HT-29 (cell line): ENCODE measurements around the gene MANBA. TPM values are rescaled to one million over a fixed set of nuclear protein-coding genes. Genes with fewer than 3 reads are reported as not detected.

Experiments
- DNase-seq: peaks from one replicate; pipeline ENCODE4 v3.0.0-alpha.2; 2015; ENCODE audit warnings: low spot score
- total RNA-seq: library from RNA; depleted of rRNA; stranded (reverse); fragments of >200 nt; shearing (Covaris generic); gene quantifications from 2 replicates; pipeline ENCODE4 v1.2.3, GENCODE V29; 2014; rRNA removed

The MANBA gene
- 18.9 and 23.2 TPM in 2 replicates for total RNA-seq

DNA sequence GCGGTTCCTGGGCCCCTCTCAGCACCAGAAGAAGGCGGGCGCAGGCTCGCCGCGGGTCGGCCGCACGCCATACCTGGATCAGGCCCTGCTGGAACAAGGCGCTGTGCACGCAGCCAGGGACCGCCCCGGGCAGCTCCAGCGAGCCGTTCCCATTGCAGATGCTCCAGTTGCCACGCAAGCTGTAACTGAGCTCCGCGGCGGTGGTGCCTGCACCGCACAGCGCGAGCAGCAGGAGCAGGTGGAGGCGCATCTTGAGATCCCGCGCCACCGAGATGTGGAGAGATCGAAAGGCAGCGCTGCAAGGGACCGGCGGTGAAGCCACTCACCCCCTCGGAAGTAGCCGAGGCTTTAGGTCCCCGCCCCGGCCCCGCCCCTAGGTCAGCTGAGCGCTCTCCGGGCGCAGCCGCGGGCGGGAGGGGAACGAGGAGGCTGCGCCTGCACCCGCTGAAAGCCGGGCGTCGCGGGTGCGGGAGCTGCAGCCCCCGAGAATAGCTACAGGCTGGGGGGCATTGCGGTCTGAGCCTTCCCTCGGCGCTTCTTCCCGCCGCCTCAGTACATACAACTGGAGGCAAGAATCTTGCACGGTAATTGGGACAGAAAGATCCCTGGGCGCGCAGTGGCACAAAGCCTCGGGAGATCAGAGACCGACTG, at the start of gene MANBA:
TSS of gene MANBA (minus strand) at position 324 of the 651 bp plus-strand sequence. CDS start at position 250, 74 bp downstream.
- DNase-seq, result peak; percentile 83

DNA sequence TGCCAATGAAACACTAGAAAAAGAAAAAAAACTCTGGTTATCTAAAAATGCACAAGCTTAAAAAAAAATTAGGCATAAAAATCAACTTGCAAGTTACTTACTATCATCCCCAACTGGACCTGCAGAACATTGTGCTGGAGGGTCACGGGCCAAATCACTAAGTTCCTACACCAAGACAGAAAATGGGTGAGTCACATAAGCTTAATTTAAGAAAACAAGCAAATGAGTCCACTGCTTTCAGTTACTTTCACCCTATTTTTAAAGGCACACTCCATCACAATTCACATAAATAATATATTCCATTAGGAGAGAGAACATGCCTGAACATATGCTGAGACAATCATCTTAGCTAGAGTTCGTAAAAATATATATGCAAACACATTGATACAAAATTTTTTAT, 48.9 kb upstream of the MANBA start:
- DNase-seq, result no peak

DNA sequence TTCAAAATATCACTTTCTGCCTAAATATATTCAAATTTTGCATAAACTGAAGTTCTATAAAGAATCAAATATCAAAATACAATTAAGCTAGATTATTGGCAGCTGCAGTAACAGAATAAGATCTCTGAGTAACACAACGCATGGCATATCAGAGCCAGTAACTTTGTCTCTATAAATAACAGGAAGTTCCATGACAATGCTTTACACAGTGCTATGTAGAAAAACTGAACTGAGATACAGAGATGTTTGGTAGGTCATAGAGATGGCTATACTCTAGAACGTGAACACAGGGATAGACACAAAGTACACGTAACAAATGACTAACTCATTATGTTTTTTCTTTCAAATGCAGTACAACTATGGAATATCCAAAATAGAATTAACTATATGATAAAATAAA, 48.4 kb upstream of the MANBA start:
- no peak for DNase-seq

DNA sequence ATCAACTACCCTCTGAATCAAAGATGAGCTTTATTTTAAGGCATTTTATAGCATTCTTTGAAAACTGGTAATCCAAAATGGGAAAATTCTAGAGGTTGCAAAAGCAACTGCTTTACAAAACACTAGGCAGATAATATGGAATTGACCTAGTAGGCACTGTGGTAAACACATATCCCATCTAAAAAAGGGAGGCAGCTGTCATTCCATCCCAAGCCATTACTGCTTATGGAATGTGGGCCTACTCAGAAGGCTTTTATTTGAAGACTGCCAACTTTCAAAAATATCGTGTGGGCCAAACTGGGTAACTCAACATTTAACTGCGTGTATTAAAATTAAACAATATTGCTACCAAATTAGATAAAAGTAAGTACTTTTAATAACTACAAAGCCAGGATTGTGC, 47.2 kb upstream of the MANBA start:
- no peak for DNase-seq

DNA sequence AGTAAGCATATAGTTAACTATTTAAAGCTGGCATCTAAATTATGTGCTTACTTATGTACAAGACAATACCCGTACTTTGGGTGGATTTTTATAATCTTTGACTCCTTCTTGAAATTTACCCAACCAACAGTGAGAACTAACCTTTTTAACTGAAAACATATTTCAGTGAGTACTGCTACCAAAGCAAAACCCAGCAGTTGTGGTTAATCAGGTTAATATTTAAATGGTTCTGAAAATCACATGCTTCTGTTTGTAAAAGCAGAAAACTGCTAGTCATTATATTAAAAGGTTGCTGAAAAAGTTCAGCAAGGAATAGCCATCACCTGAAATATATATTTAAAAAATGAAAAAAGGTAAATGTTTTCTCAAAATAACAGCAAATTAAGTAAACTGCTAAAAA, 46.6 kb upstream of the MANBA start:
- DNase-seq, result no peak

DNA sequence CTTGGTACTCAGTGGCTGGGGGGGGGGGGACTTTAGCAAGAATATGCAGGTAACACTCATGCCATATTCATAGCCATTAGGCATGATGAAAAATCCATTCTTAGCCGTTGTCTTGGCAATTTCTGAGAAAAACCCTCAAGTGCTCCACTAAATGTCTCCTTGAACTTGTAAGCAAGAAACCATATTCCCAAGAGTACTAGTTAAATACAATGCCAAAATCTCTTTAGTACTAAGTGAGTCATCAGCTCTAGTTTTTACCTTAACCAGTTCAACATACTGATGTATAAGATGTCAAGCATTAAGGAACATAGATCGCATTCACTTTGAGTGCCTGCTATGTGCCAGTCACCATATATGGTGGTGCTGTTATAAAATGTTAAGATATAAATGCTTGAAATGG, 39.0 kb upstream of the MANBA start:
- no peak for DNase-seq

DNA sequence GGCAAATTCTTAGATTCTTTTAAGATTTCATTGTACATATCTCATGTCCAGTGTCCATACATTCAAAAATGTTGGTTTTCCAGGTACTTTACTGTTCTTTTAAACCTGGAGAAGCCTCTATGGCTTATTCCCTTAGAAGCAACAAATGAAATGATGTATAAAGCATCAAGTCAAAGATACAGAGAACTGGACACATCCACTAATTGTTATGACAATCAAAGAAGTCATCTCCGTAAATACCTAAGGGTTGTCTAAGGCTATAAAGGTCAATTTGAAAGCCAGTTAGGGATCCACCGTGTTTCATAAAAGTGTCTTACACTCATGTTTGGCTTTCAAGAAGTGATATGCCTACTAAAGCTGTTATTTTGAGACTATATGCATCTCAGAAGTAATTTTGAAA, 34.2 kb upstream of the MANBA start:
- DNase-seq, result no peak

DNA sequence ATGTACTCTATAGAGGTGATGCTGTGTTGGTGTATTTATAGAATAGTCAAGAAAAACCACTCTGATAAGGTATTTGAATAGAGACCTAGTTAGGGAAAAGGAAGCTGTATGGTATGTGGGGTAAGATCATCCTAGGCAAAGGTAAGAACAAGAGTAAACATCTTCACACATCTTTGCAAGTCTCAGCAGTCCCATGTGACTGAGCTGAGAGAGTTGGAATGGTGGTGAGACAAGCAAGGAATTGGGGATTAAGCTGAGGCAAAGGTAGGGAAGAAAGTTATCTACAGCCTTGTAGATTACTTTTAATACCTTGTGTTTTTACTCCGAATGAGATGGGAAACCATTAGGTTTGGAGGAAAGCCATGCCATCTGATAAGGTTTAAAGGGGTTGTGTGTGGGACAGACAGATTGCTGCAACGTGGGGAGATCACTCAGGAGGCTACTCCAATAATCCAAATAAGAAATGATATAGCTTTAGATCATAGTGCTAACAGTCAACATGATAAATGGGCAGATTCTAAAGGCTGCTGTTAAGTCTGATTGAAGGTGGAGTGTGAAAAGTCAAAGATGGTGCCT, 31.7 kb upstream of the MANBA start:
- DNase-seq, result no peak

DNA sequence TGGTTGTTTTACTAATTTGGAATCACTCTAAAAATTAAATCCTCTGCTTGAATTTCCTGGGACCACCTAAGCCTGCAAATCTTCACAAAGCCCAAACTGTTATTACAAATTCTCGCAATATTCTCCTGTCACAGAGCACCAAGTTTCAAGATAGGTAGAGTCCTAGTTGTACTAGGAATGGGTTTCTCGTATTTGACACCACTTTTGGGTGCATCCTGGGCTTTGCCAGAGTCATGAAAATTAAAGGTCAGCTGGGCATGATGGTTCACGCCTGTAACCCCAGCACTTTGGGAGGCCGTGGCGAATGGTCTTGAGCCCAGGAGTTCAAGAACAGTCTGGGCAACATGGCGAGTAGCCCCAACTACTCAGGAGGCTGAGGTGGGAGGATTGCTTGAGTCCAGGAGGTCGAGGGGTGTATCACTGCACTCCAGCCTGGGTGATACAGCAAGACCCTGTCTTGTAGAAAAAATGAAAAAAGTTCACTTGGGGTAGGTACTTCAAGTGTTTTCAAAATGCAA, 30.6 kb upstream of the MANBA start:
- no peak for DNase-seq

DNA sequence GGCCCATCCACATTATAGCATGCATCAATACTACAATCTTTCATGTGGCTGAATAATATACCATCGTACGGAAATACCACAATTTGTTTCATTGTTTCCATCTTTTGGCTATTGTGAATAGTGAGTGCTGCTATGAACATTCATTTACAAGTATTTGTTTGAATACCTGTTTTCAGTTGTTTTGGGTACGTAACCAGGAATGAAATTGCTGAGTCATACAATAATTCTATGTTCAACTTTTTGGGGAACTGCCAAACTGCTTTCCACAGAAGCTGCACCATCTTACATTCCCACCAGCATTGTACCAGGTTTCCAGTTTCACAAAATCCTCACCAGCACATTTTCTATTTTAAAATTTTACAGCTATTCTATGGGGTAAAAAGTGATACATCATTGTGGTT, 28.5 kb upstream of the MANBA start:
- no peak for DNase-seq

DNA sequence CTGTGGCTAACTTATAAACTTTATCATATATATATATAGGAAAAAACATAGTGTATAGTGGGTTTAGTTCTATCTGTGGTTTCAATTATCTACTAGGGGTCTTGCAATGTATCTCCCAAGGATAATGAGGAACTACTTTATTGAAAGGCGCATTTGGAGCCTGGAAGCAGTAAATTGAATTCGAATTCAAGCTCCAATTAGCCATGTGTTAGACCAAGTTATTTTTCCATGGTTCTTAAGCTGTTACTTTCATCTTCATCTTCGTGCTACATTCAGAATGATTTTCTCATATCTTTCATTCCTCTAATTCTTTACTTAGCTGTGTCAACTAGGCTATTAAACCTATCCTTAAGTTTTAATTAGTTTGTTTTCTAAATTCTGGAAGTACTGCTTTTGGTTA, 27.2 kb upstream of the MANBA start:
- no peak for DNase-seq

DNA sequence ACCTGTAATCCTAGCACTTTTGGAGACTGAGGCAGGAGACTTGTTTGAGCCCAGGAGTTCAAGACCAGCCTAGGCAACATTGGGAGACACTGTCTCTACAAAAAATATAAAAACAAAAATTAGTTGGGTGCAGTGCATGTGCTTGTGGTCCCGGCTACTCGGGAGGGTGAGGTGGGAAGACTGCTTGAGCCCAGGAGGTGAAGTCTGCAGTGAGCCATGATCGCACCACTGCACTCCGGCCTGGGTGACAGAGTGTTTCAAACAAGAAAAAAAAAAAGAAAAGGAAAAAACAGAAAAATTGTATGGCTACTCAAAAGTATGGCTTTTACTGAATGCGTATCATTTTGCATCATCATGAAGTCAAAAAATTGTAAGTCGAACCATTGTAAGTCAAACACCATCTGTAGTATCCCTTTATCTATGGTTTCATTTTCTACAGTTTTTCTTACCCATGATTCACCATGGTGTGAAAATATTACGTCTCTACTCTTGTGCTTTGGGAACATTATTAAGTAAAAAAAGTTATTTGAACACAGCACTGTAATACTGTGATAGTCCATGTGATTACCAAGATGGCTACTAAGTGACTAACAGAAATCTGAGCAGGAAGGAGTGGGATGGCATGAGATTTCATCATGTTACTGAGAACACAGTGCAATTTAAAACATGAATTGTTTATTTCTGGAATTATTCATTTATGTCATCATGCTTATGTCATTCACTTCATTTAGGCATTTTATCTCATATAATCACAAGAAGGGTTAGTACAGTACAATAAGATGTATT, 26.5 kb upstream of the MANBA start:
- no peak for DNase-seq

DNA sequence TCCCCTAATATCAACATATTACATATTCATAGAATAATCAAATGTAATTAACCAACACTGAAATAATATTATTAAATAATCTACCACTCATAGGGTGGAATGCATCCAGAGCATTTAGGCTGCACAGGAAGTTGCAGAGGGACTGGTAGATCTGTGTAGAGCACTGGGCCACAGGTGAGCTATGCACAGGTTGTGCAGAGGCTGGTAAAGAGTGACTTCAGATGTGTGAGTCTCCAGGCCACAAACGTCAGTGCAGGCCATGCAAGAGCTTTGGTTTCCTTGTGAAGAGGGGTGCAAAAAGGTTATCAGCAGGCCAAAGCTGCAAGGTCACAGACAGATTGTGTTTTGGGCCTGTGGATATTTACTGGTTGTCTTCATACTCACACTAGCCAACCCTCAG, 25.5 kb upstream of the MANBA start:
- DNase-seq, result no peak

DNA sequence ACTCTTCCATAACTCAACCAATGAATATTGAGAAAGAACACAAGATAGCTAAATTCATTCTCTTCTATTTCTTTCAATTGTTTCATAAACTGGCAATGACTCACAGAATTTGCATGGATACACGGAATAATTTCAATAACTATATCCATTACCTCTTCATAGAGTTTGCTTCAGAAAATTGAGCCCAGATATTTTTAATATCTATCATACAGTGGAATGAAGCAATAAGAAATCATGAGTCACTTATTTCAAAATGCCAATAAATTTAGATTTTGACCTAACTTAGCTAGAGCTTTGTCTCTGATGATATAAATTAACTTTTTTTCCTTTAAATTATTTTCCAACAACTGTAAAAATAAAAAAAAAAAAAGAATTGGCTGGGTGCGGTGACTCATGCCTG, 22.2 kb upstream of the MANBA start:
- DNase-seq, result no peak

DNA sequence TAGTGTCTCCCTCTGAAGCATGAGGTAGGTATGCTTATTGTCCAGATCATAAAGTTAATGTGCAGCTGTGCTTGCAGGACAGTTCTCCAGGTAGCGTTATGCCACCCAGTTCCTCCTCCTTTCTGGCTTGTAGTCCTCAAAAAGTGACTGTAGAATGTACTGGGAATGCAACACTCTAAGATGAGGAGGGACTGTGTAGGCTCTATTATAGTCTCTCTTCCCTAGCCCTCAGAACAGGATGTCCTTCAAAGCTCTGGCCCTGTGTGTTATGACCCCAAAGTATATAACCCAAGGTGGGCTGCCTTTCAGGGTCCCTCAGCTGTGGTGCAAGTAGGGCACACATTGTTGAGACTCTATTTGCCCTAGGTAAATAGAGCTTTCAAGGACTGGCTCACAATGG, 20.8 kb upstream of the MANBA start:
- no peak for DNase-seq

DNA sequence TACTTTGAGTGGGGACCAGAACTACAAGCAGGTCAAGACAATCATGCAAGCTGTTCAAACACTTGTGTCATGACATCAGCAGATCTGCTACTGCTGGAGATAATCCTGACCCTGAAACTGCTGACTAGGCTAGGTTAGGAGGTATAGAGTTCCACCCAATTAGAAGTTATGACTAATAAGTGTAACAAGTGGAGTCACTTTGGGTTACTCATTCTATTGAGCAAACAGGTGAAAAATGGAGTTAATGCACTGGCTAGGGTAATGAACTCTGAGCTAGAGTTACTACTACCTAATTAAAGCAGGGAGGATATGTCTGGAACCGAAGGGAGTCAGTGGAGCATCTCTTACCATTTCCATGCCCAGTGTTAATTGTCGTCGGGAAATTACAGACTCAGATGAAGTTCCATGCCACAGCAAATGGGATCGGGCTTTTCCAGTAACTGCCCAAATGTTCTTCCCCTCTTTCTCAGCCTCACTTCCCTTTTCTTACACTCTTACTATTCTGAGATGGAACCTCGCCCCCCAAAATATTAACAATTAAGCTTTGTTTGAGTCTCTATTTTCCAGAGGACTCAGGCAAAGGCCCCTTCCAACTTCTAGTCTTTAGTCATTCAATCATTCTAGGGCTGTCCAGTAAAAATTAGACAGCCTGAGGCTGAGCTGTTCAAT, 19.8 kb upstream of the MANBA start:
- DNase-seq, result no peak

DNA sequence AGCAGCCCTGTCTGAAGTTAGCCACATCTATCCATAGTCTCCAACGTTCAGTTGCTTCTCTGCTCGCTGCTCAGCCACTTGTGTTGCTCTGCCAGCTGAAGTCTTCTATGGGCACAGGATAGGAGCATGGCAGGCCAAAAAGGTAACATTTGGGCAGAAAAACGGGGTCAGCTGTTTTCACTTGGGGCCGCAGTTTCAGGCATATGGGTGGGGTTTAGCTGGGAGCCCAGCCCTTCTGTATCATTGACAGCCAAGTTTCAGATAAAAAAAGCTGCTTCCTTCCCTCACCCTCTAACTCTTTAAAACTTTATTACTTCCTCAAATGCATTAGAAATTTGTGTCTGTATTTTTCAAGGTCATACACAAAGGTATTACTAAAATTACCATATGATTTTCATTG, 18.4 kb upstream of the MANBA start:
- DNase-seq, result no peak

DNA sequence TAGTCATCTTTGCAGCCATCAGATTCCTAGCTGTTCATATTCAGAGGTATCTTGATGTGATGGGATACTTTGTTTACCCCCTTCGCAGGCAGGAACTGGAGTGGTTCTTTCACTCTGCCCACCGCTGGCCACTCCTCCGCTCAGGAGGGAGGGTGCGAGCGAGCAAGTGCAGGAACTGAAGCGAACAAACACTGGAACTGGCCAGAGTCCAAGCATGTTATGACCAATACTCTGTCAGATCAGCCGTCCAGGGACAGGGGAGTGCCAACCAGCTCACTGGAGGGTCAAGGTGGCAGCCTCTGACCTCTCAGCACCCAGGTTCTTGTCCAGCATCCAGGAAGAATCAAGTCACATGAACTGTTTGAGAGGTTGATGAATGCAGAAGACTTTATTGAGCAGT, 18.0 kb upstream of the MANBA start:
- peak; percentile 61 for DNase-seq

DNA sequence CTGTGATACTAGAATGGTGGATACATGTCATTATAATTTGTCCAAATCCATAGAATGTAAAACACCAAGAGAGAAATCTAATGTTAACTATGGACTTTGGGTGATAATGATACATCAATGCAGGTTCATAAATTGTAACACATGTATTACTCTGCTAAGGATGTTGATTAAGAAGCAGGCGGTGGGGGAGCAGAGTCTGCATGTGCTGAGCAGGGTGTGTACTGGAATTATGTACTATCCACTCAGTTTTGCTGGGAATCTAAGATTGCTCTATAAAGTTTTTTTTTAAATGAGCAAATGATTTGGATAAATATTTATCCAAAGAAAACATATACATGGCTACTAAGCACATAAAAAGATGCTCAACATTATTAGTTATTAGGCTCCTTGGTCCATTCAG, 15.0 kb upstream of the MANBA start:
- no peak for DNase-seq

DNA sequence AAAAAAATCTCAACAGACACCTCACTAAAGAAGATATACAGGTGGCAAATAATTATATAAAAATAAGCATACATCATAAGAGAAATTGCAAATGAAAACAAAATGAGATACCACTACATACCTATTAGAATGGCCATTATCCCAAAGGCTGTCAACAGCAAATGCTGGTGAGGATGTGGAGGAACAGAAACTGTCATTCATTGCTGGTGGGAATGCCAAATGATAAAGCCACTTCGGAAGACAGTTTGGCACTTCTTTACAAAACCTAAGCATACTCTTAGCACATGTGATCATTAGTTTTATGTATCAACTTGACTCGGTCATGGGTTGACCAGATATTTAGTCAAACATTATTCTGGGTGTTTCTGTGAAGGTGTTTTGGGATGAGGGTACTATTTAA, 13.5 kb upstream of the MANBA start:
- no peak for DNase-seq

DNA sequence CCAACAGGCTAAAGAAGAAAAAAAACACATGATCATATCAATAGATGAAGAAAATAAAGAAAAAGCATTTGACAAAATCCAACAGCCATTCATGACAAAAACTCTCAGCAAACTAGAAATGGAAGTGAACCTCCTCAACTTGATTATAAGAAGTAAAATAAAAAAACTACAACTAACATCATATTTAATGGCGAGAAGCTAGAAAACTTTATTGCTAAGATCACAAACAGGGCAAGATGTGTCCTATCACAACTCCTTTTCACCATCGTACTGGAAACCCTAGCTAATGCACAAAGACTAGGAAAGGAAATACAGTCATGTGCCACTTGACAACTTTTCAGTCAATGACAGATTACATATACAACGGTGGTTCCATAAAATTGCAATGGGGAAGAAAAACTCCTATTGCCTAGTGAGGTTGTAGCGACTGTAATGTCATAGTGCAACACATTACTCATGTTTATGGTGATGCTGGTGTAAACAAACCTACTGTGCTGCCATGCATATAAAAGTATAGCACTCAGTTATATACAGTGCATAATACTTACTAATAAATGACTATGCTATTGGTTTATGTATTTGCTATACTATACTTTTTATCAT, 12.1 kb upstream of the MANBA start:
- no peak for DNase-seq

DNA sequence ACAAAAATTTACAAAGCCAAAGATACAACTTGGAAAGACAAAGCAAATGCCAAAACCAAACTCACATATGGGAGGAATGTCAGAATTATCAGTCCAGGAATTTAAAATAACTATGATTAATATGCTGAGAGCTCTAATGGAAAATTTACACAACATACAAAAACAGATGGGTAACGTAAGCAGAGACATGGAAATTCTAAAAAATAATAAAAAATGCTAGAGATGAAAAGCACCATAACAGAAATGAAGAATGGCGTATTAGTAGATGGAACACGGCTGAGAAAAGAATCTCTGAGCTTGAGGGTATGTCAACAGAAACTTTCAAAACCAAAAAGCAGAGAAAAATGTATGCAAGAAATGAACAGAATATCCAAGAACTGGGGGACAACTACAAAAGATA, 4.1 kb upstream of the MANBA start:
- DNase-seq, result no peak
